Measurements from ENCODE around the gene ATP9A. TPM values are rescaled to one million over a fixed set of nuclear protein-coding genes. Genes with fewer than 3 reads are reported as not detected.

The ATP9A gene
- total RNA-seq, 1 donor from 2014 or later, result 32.1 TPM

DNA sequence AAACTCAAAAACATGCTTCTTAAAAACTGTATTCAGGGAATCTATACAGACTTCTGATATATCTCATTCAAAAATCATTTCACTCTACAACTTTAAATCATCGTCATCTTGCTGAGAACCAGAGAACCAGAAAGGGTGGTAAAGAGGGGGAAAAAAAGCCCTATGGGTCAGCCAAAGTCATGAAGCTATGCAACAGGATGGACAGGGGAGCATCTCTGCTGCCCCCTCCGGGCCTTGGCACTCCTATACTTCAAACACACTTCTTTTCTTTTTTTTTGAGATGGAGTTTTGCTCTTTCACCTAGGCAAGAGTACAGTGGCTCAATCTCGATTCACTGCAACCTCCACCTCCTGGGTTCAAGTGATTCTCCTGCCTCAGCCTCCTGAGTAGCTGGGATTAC, 152.1 kb downstream of the ATP9A start:
- Histone ChIP-seq H3K9me3 (no peaks in the 10 kb centered on the region), H3K4me1 (no peaks in the 10 kb centered on the region), H3K36me3 (peaks cover 20% of the 10 kb centered on the region), H3K4me3 (no peak overlapping the region), H3K27me3 (no peaks in the 10 kb centered on the region), H3K27ac (no peak overlapping the region)
- TF ChIP-seq CTCF (IDR thresholded peaks at IDR 0.05), result no peak
- intact Hi-C loops (cut with DNase I), result no loop called here
- no peak for DNase-seq
- ATAC-seq, result no peak

GRCh38 chr20:51614687-51615086, 153.5 kb downstream of the ATP9A start:
- TF ChIP-seq CTCF (IDR thresholded peaks at IDR 0.05), result no peak
- no peak overlapping the region for H3K4me3 ChIP-seq
- no peak for ATAC-seq
- intact Hi-C loops (cut with DNase I), result no loop called here
- H3K27me3 ChIP-seq, result no peaks in the 10 kb centered on the region
- H3K27ac ChIP-seq, result no peak overlapping the region
- no peaks in the 10 kb centered on the region for H3K4me1 ChIP-seq
- no peaks in the 10 kb centered on the region for H3K9me3 ChIP-seq
- no peak for DNase-seq
- H3K36me3 ChIP-seq, result peaks cover 20% of the 10 kb centered on the region

DNA sequence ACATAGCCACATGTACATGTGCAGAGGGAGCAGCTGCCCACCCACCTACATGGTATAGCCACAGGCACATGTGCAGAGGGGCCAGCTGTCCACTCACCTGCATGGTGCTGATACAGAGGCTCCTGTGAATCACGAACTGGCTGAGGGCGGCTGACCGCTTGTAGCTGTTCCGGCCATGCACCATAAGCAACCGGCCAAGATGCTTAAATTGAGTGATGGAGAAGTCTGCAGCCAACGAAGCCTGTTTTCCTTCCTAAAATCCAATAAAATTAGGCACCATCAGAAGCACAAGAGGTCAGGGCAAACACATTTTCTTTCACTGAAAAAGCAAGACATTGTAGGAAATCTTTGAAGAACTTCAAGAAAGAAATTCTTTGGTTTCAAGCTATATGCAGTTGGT, 154.6 kb downstream of the ATP9A start:
- Histone ChIP-seq H3K27me3 (no peaks in the 10 kb centered on the region), H3K9me3 (no peaks in the 10 kb centered on the region), H3K4me3 (no peak overlapping the region), H3K27ac (no peak overlapping the region), H3K36me3 (peaks cover 24% of the 10 kb centered on the region), H3K4me1 (no peaks in the 10 kb centered on the region)
- intact Hi-C loops (cut with DNase I), result no loop called here
- TF ChIP-seq CTCF (IDR thresholded peaks at IDR 0.05), result no peak
- ATAC-seq, result no peak
- DNase-seq, result no peak

DNA sequence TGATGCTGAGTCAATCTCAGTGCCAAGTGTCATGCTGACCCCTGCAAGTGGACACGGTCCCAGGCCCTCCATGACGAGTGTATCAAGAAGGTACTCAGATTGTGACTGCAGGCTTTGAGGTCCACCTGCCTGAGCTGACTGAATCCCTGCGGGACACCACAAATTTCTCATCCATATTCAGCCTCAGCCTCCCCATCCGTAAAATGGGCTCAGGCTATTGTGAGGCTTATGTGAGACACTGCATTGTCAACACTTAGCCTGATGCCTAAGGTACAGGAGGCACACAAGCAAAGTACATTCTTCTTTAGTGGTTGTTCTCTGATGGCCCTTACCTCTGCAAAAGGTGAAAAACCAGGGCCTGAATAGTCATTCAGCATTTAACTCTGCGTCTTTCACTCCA, 155.3 kb downstream of the ATP9A start:
- Histone ChIP-seq H3K27ac (no peak overlapping the region), H3K4me1 (no peaks in the 10 kb centered on the region), H3K36me3 (peaks cover 19% of the 10 kb centered on the region), H3K4me3 (no peak overlapping the region), H3K27me3 (no peaks in the 10 kb centered on the region), H3K9me3 (no peaks in the 10 kb centered on the region)
- DNase-seq (no peak), ATAC-seq (no peak)
- TF ChIP-seq CTCF (IDR thresholded peaks at IDR 0.05), result no peak
- intact Hi-C loops (cut with DNase I), result no loop called here

DNA sequence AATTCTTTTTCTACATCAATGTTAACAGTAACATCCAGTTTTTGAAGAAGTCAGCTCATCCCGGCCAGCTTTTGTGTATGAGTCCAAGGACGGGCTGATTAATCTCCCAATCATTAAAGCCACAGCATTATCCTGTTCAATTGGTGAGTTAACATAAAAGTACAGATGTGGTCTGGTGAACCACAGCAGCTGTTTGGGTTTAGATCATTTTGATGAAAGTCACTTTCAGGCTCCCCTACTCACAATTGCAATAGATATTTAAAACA, 156.6 kb downstream of the ATP9A start:
- Histone ChIP-seq H3K27ac (no peak overlapping the region), H3K4me3 (no peak overlapping the region), H3K9me3 (no peaks in the 10 kb centered on the region), H3K4me1 (no peaks in the 10 kb centered on the region), H3K36me3 (peaks cover 19% of the 10 kb centered on the region), H3K27me3 (no peaks in the 10 kb centered on the region)
- no peak for ATAC-seq
- no peak for TF ChIP-seq CTCF (IDR thresholded peaks at IDR 0.05)
- intact Hi-C loops (cut with DNase I), result no loop called here
- DNase-seq, result no peak

- no peak for DNase-seq
- TF ChIP-seq CTCF (IDR thresholded peaks at IDR 0.05), result no peak
- intact Hi-C loops (cut with DNase I), result no loop called here
Measured at GRCh38 chr20:51610761-51611624, 157.2 kb downstream of the ATP9A start.

More at GRCh38 chr20:51610761-51611624, 157.2 kb downstream of the ATP9A start:
- Histone ChIP-seq H3K9me3 (no peaks in the 10 kb centered on the region), H3K4me1 (no peaks in the 10 kb centered on the region), H3K36me3 (peaks cover 19% of the 10 kb centered on the region), H3K27me3 (no peaks in the 10 kb centered on the region), H3K4me3 (no peak overlapping the region), H3K27ac (no peak overlapping the region)
- no peak for ATAC-seq
